Stimulated activated CD4-positive, alpha-beta T cell treated with anti-CD3 and anti-CD28 coated beads, TNF-alpha, amount 100 ng/mL, for 4 hours (primary cell): Measurements from ENCODE around the gene SEZ6L.

Source experiments
- DNase-seq, 3 experiments: peaks; one replicate each; pipeline ENCODE4 v3.0.0-alpha.2; 2020; ENCODE audit warnings: low read depth in 3 of 3

The SEZ6L gene

DNA sequence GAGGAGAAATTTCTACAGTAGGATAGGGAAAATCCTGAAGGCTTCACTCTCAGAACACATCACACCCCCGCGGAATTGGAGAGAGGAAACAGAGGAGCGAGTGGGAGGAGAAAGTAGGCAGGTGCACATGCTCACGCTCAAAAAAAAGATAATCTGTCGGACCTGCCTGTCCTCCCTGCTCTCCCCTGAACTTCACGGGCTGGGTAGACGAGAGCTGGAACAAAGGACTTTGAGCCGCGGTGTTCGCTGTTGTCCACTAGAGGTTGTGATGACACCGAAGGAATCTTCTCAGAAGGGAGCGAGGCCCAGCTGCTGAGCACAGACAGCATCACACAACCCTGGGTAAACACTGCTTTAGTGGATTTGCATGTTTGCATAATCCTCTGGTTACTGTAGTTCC lies 5.0 kb downstream of the SEZ6L start:
- DNase-seq: no peak

GRCh38 chr22:26182723-26183122 lies 13.5 kb downstream of the SEZ6L start:
- DNase-seq: no peak

GRCh38 chr22:26185190-26185589 lies 15.9 kb downstream of the SEZ6L start:
- no peak for DNase-seq

DNA sequence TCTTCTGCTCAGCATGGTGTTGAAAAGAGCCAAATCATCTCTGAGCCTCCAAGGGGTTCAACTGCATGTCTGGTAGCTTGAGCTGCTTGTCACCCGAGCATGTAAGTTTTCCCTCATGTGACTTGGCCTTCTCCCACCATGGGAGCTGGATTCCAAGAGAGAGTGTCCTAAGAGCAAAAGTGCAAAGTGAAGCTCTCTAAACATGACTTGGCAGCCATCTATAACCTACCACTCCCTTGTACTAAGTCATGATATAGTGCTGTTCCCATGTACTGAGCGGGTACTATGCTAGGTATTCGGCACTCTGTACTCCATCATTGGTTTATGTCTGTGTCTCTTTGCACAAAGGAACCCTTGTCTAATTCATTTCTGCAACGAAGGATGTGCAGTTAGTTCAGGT lies 19.1 kb downstream of the SEZ6L start:
- DNase-seq: no peak

DNA sequence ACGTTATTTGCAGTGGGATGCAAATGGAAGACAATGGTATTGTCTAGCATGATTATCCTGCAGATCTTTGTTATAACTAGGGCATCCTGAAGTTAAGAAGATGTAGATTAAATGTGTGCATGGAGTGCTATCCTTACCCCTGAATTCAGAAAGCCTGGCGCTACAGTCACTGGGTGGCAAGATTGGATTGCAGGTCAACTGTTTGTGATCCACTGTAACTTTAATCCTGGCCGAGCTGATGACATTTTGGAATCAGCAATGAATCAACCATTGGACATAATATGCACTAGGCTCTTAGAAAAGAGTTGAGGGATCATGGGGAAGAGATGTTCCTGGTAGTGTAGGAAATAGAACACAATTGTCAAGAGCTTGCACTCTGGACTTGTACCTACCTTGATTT lies 25.1 kb downstream of the SEZ6L start:
- no peak for DNase-seq

GRCh38 chr22:26194877-26195276 lies 25.6 kb downstream of the SEZ6L start:
- no peak for DNase-seq

- DNase-seq: no peak
Observed at GRCh38 chr22:26196657-26197056, 27.4 kb downstream of the SEZ6L start.

GRCh38 chr22:26197425-26197824 lies 28.2 kb downstream of the SEZ6L start:
- DNase-seq: no peak

- DNase-seq: no peak
Observed at GRCh38 chr22:26199665-26200064, 30.4 kb downstream of the SEZ6L start.

DNA sequence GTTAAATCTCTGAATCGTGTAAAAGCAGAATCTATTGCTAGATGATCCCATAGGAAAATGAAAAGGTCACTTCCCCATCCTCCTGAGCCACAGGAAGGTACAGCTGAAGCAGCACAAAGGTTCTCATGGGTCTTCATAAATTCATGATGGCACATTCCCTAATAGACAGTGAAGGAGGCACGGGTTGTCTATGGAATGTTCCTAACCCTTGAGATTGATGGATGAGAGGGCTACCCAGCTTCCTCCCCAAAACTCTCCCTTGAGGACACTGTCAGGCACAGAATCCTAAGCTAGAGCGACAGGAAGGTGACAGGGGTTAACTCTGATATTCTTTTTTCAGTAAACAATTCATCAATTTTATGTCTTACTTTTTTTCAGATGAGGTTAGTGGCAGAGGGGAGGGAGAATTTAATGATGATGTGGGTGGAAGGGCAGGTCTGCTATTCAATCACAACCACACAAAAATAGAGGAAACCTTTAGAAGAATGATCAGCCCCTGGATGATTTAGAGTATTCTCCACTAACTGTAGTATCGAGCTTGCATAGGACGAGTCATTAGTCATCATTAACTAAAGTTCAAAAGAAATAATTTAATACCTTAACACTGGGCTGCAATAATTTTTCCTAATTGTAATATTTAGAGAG lies 33.1 kb downstream of the SEZ6L start:
- DNase-seq: no peak

DNA sequence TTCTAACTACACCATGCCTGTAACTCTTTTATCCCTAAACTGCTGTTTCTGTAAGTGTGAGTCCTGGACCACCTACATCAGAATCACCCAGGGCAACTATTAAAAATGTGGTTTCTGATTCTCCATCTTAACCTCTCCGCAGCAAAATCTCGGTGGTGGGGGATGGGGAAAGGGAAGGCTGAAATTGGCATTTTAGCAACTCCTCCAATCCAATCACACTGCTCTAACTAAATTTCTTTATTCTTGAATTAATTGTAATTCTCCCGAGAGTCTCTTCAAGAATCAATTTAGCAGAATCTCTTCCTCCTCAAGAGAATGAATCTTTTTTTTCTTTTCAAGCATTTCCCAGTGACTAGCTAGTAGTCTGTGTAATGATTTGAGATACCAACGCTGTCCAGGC lies 36.2 kb downstream of the SEZ6L start:
- no peak for DNase-seq

GRCh38 chr22:26210334-26210733 lies 41.1 kb downstream of the SEZ6L start:
- DNase-seq: no peak

DNA sequence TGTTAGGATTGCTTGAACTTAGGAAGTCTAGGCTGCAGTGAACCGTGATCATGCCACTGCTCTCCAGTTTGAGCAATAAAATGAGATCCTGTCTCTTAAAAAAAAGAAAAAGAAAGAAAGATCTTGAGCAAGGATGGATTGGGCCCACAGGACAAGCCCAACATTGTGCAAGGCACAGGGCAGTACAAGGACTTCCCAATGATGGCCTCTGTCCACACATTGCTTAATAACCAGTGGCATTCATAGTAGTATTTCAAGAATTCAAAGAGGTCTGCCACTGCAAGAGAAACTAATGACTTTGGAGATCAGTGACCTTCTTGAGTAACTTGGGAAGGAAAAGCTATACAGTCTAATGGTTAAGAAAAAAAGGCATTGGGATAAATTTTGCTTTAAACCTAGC lies 44.6 kb downstream of the SEZ6L start:
- no peak for DNase-seq

DNA sequence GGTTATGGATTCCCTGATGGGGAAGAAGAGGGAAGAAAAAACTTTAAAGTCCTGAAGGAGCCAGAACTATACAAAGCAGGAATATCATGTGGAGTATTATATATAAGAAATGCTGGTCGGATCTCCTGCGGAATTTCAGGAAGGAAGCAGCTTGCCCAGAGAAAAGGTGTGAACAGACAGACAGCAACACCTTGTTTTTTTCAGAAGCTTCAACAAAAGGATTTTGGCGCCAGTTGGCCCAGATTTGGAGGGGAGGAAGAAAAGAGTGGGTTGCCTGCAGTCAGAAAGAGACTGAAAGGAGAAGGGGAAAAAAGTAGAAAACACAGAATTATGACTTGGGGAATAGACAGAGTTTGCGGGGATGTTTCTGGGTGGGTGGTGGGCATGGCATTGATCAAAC lies 45.2 kb downstream of the SEZ6L start:
- no peak for DNase-seq

- no peak for DNase-seq
Observed at GRCh38 chr22:26215736-26216135, 46.5 kb downstream of the SEZ6L start.

- DNase-seq: no peak
Observed at GRCh38 chr22:26225207-26225606, 55.9 kb downstream of the SEZ6L start.

GRCh38 chr22:26226538-26227297 lies 57.5 kb downstream of the SEZ6L start:
- no peak for DNase-seq

GRCh38 chr22:26229910-26230309 lies 60.6 kb downstream of the SEZ6L start:
- DNase-seq: no peak

GRCh38 chr22:26234296-26234695 lies 65.0 kb downstream of the SEZ6L start:
- DNase-seq: no peak

GRCh38 chr22:26235792-26236487 lies 66.7 kb downstream of the SEZ6L start:
- DNase-seq: no peak

DNA sequence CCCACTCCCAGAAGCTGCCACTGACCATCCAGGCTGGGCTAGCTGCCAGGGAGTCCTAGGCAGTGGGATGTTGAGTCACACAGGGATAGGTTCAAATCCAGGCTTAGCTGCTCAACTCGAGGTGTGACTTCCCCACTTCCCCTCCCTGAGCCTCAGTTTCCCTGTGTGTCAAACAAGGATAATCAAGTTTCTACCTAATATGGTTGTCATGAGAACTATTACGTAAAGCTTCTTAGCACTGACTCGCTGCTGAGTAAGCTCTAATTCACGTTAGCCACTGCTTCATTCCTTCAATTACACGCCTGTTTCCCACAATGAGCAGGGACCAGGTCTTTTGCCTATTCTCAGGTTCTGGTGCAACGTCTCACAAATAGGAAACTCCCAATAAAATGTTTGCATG lies 67.7 kb downstream of the SEZ6L start:
- no peak for DNase-seq

DNA sequence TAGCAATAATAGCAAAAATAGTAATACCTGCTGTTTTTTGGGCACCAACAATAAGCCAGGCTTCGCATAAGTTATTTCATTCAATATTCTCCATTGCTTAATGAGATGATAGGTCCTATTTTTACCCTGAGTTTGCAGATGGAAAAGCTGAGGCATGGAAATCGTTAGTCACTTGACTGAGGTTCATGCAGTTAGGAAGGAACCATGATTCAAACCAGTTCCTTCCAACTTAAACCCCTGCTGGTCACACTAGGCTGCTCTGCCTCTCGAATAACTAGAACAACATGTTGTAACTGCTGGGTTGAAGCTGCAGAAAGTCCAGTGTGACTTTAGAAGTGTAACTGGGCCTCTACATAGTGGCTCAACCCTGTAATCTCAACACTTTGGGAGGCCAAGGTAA lies 69.3 kb downstream of the SEZ6L start:
- no peak for DNase-seq

DNA sequence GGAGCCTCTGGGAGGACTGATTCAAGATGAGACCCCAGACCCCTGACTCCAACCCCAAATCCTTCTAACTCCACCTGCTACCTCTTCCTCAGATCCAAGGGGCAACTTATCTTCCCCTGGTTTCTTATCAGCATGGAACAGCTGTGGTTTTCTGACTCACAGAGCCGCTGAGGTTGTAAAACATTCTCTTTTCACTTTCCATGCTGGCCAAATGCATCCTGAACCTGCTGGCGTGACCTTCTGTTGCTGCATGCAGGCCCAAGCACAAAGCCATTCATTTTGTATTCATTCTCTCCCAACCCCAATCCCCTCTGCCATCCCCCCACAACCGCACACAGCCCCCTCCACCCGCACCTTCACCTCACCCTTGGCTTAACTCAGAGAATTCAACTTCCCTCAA lies 70.3 kb downstream of the SEZ6L start:
- no peak for DNase-seq
